OCI-LY7 (cell line): ENCODE results near the gene ZNF124.

Source experiments
- EZH2phosphoT487 ChIP-seq: fragments of 200-600 bp; sonication (generic); IDR thresholded peaks from 2 replicates; pipeline ENCODE4 v1.6.1; 2018; ENCODE audit warnings: low read depth, borderline replicate concordance, mild to moderate bottlenecking, mixed run types, antibody characterized with exemption, low read length, moderate library complexity, mixed read lengths
- TF ChIP-seq, protein P1 (sequence below): fragments of 200-600 bp; sonication (generic); conservative IDR thresholded peaks from 2 replicates; pipeline ENCODE4 v1.5.1; 2014; ENCODE audit warnings: mild to moderate bottlenecking, antibody characterized with exemption, low read length, moderate library complexity, mixed read lengths

DNA sequence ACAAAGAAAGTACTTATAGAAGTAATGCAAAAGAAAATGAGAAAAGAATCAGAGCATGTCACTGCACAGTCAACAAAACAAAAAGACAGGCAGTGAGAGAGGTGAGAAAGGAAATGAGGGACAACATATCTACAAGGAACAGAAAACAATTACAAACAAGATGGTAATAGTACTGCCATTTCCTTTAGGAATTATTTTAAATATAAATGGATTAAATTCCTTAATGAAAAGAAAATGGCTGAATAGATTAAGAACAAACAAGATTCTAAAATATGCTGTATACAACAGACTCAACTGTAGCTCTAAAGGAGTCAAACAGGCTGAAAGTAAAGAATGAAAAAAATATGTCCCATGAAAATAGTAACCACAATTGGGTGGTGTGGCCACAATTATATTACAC lies 22.1 kb upstream of the ZNF124 start:
- TF ChIP-seq, protein P1, sequence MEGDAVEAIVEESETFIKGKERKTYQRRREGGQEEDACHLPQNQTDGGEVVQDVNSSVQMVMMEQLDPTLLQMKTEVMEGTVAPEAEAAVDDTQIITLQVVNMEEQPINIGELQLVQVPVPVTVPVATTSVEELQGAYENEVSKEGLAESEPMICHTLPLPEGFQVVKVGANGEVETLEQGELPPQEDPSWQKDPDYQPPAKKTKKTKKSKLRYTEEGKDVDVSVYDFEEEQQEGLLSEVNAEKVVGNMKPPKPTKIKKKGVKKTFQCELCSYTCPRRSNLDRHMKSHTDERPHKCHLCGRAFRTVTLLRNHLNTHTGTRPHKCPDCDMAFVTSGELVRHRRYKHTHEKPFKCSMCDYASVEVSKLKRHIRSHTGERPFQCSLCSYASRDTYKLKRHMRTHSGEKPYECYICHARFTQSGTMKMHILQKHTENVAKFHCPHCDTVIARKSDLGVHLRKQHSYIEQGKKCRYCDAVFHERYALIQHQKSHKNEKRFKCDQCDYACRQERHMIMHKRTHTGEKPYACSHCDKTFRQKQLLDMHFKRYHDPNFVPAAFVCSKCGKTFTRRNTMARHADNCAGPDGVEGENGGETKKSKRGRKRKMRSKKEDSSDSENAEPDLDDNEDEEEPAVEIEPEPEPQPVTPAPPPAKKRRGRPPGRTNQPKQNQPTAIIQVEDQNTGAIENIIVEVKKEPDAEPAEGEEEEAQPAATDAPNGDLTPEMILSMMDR: no peak
- no peak for TF ChIP-seq EZH2phosphoT487
